Left renal cortex interstitium (tissue), 4 donors: ENCODE data around the gene PADI3. TPM values are rescaled to one million over a fixed set of nuclear protein-coding genes. Genes with fewer than 3 reads are reported as not detected.

ENCODE experiments used
- DNase-seq, 4 donors: peaks; one replicate each; pipeline ENCODE4 v3.0.0-alpha.2; 2013; ENCODE audit warnings: low read depth in 4 of 4, low spot score in 2 of 4, missing footprints in 1 of 4
- polyA plus RNA-seq, 4 donors: library from polyadenylated mRNA; unstranded; fragments of 120-200 nt; gene quantifications; one replicate each; pipeline ENCODE4 v1.2.1, GENCODE V29; 2013; ENCODE audit not compliant: insufficient read length in 4 of 4

The PADI3 gene
- polyA plus RNA-seq, 4 donors = 0.11 to 0.23 (median 0.13) TPM

DNA sequence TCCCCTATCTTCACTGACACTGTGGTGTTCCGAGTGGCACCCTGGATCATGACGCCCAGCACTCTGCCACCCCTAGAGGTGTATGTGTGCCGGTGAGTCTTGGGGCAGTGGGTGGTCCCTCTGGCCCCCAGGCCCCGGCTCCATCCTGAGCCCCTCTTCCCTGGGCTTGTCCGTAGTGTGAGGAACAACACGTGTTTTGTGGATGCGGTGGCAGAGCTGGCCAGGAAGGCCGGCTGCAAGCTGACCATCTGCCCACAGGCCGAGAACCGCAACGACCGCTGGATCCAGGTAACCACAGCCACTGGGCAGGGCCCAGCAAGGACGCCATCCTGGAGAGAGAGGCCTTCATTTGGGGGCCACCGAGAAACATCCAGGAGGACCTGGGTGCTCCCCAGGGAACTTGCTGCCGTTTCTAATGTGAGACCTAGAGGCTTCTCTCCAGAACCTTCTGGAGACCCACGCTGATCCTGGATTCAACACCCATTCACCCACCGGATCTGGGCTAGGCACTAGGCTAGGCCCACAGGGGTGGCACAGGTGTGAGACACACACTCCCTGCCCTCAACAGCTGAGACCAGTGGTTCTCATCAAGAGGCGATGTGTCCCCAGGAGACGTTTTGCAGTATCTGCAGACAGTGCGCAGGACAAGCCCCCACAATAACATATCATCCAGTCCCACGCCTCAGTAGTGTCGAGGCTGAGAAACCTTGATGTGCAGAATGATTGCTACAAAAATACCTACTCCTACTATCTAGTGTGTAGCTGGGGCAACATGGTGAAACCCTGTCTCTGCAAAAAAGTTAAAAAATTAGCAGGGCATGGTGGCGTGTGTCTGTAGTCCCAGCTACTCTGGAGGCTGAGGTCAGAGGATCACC is 22.2 kb downstream of the PADI3 start:
- no peak for DNase-seq

DNA sequence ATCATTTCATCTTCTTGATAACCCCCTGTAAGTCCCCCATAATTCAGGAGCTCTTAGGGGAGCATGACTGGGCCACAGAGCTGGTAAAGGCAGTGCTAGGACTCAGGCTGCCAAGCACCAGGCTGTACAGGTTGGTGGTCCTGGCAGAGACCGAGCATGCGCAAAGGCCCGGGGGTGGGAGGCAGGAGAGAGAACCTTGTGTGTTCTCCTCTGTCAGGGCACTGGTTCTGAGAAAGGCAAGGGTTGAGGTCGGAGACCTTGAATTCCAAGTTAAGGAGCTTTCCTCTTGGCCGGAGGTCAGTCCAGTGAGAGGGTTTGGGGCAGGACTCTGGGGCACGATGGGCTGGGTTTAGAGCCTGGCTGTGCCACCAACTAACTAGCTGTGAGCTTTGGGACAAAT is 23.2 kb downstream of the PADI3 start:
- no peak for DNase-seq

DNA sequence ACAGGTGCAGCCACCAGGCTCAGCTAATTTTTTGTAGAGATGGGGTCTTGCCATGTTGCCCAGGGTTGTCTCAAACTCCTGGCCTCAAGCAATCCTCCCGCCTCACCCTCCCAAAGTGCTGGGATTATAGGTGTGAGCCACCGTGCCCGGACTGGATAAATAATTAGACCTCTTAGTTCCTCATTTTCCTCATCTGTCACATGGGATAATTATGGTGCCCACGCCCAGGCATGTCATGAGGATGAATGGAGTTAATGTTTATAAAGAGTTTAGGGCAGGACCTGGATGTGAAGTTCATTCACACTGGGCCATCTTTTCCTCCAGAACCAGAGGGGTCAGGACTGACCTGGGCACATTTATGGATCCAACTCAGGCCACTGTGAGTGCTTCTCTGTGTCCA is 23.7 kb downstream of the PADI3 start:
- no peak for DNase-seq

DNA sequence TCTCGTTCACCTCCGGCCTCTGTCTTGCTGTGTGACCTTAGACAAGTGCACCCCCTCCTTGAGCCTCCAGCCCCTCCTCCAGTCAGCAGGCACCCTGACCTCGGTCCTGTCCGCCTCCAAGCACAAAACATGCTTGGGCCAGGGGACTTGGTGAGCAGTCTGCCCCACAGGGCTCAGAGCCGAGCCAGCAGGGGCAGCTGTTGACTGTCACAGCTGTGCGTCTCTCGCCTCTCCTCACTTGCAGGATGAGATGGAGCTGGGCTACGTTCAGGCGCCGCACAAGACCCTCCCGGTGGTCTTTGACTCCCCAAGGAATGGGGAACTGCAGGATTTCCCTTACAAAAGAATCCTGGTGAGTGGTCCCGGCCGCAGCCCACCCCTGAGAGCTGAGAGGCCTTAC is 24.2 kb downstream of the PADI3 start:
- no peak for DNase-seq

DNA sequence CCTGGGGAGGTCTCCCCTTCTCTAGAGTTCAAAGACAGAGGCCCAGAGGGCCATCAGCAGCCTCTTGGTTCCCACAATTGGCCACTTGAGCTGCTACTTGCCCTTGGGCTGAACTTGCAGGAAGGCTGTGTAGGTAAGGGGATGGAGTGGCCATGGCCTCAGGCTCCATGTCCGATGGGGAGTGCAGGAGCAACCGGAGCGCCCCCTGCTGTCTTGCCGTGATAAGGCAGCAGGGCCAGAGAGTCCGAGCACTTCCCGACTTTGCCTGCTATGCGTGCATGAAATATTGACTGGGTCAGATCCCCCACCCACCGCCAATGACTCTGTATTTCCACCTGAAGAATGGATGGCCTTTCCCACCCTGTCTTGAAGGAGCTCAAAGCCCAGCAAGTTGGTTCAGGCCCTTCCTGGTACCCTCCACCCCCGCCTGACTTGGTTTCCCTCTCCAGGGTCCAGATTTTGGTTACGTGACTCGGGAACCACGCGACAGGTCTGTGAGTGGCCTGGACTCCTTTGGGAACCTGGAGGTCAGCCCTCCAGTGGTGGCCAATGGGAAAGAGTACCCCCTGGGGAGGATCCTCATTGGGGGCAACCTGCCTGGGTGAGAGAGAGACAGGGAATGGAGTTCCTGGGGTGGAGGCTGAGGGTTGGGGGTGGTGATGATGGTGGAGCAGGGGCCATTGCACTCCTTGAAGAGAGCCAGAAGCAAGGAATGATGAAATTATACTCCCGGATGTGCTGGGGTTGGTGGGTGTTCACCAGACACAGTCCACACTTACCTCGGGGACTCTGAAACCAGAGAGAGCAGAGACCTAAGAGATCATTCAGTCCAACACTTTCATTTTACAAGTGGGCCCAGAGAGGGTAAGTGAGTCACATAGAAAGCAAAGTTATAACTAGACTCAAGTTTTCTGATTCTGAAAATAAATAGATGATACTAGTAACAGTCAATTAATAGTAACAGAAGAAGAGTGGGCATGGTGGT is 25.6 kb downstream of the PADI3 start:
- no peak for DNase-seq

DNA sequence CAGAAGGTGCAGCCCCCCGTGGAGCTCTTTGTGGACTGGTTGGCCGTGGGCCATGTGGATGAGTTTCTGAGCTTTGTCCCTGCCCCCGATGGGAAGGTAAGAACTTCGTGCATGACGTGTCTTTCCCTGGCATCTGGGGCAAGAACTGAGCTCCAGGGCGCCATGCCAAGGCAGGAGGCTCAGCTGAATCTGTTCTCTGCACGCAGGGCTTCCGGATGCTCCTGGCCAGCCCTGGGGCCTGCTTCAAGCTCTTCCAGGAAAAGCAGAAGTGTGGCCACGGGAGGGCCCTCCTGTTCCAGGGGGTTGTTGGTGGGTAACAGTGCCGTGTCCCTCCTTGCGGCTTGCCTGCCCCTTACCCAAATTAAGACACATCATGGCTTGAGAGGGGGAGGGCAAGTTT is 27.7 kb downstream of the PADI3 start:
- no peak for DNase-seq

DNA sequence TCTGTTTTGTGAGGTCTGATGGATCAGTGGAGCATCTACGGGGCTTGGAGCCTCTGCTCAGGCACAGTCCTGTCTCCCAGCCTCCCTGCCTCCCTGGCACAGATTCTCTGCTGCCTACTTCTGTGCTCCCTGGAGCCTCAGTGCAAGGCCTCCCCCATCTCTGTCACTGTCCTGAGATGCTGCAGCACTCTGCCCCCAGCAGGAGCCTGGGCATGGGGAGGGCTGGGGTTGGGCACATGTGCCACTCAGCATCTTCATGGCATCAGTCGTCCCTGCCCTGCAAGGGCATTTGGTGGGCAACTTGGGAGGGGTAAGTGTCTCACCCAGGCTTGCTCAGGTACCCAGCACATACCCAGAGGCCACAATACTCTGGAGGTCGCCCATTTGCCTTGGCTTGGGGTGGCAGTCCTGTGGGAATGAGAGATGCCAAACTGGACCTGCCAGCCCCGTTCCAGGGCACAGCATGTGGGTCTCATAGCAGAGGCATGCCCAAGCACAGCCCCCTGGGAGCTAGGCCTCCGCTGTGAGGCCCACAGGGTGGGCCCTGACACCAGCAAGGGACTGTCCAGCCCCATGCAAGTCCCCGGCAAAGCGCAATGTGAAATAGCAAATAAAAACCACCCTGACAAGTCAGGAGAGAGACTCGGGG is 28.7 kb downstream of the PADI3 start:
- DNase-seq = no peak

DNA sequence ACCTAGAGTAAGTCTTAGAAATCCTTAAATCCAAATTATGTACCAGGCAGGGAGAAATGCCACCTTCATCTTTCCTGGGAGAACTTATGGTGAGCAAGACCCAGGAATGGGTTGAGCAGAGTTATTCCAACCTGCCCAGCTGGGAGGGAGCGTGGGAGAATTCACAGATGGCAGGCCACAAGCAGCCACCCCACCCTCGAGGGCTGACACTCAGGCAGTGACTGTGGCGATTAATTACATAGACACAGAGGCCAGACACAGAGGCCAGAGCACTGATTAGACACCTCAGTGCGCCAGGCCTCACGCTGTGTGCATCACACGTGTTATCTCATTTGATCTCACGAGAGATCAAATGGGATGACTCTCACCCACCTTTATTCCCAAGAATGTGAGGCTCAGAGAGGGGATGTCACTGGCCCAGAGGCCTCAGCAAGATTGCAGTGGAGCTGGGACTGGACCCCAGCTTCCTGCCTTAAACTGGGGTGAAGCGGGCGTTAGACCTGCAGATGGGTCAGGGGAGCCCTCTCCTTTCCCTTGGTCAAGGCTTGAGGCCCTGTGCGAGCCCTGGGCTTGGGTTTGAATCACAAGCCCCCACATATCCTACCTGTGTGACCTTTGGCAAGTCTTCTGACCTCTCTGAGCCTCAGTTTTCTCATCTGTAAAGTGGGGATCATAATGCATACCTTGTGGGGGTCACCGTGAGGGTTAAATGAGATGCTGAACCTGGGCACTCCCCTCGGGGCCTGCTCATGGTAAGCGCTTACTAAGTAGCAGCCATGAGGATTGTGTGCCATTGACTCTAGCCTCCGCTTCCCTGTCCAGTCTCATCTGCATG is 30.3 kb downstream of the PADI3 start:
- no peak for DNase-seq

DNA sequence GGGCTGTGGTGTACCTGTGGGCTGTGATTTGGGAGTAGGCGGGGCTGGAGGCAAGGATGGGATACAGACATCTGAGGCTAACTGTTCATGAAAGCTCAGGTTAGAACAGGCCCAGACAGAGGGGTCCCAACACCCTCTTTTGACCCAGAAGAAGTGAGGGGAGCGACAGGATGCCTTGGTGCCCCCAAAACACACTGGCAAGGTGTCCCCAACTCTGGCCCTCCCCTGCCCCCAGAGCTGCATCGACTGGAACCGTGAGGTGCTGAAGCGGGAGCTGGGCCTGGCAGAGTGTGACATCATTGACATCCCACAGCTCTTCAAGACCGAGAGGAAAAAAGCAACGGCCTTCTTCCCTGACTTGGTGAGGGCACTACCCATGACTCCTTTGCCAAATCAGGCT is 31.5 kb downstream of the PADI3 start:
- no peak for DNase-seq

DNA sequence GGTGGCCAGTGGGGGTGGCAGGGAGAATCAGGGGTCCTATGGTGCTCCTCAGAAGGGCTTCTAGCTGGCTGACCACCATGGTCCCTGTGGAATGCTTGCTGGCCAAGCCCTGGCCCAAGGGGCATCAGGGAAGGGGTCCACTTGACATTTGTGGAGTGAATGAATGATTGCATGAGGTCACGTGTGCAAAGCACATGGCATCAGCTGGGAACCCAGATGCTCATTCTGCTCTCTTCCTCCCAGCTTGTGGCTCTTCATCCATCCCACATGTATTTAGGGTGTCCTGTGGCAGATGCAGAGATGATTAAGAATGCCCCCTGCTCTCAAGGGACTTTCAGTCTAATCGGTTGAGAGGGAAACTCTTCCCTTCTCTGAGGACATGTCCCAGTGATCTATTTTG is 32.0 kb downstream of the PADI3 start:
- DNase-seq = no peak

DNA sequence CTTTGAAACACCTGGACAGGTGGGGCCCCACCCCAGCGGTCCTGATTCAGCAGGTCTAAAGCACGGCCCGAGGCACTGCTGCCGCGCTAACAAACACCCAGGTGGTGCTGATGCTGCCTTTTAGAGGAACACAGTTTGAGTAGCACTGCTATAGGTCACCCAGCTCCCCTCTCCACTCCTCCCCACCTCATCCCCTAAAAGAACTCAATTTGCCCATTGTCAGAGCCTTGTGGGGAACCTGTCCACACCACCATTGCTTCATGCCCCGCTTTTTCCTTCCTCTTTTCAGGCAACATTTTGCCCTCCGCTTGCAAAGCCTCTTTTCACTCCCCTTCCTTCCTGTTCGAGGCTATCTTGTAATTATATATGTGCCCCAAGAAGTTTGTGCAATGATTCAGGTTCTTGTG is 32.9 kb downstream of the PADI3 start:
- DNase-seq = no peak

DNA sequence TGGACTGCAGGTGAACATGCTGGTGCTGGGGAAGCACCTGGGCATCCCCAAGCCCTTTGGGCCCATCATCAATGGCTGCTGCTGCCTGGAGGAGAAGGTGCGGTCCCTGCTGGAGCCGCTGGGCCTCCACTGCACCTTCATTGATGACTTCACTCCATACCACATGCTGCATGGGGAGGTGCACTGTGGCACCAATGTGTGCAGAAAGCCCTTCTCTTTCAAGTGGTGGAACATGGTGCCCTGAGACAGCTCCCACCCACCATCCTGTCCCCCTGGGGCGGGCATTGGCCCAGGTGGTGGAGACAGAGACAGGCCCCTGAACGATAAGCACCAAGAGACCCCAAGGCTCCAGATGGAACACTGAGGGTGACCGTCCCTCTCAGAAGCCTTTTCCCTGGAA is 33.9 kb downstream of the PADI3 start:
- no peak for DNase-seq

DNA sequence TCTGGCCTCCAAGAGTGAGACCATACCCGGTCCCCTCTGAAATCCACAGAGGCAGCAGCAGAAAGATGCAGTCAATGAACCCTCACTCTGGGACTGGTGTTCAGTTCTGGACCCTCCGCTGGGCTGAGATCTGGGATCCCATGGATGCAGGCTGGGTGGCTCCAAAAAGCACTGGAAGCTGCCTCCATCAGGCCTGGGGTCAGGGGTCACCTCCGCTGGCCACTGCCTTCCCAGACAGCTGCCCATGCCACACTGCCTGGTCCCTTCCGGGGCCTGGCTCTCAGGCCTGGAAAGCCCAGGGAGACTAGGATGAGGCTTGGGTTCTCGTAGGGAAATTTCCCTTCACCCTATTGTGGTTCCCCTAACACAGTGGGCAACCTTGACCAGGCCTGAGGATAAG is 37.7 kb downstream of the PADI3 start:
- DNase-seq = no peak

DNA sequence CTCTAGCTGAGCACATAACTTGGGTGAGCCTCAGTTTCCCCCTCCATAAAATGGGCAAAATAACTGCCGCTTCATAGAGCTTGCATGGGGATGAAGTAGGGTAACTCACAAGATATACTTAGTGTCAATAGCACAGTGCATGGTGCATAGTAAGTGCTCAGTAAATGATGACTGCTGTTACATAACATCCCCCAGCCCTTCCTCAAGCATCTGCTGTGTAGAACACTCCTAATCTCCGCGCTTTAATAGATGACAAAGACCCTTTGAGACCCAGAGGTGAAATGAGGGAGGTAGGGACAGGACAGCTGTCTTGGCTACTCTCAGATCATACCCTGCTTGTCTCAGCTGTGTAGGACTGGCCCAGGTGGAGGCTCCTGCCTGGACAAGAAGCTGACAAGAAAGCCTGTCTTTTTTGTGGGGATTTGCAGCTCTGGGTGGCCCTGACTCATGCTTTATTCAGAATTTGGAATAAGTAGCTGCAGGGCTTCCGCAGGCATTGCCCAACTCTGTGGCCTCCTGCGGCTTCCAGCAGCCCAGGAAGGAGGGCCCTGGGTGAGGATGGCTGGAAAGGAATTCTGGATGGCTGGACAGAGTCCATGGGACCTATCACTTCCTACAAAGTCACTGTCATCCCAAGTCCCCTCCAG is 38.4 kb downstream of the PADI3 start:
- DNase-seq = no peak

DNA sequence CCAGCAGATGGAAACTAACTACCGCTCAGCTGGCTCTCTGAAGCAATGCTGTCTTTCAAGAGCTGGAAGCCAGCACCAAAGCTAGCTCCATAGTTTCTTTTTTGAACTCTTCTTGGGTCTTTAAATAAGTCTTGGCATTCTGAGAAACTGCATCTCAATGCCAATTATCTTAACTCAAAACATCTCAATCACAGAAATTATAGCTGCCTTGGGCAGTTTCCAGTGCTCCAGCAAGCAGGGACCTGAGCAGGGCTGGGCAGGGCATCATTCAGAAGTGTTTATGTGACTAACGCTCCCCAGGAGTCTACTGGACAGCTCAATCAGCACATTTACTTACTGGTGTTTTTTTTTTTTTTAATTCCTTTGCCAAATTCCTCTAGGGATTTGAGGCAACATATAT is 40.8 kb downstream of the PADI3 start:
- no peak for DNase-seq

DNA sequence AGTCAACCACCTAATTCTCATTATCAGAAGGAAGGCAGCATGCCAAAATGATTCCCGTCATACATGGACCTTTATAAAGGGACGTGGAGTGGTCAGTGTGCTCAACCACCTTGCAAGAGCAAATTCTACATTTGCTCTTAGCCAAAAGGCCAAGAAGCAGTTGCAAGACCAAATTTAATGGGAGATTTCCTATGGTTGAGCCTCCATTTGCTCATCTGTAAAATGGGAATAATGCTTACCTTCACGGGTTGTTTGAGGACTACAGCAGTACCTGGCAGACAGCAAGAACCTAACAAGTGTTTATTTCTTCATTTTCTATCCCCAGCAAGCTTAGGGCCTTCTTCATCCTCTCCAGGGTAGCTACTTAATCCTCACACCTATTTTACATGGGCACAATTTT is 41.7 kb downstream of the PADI3 start:
- no peak for DNase-seq

DNA sequence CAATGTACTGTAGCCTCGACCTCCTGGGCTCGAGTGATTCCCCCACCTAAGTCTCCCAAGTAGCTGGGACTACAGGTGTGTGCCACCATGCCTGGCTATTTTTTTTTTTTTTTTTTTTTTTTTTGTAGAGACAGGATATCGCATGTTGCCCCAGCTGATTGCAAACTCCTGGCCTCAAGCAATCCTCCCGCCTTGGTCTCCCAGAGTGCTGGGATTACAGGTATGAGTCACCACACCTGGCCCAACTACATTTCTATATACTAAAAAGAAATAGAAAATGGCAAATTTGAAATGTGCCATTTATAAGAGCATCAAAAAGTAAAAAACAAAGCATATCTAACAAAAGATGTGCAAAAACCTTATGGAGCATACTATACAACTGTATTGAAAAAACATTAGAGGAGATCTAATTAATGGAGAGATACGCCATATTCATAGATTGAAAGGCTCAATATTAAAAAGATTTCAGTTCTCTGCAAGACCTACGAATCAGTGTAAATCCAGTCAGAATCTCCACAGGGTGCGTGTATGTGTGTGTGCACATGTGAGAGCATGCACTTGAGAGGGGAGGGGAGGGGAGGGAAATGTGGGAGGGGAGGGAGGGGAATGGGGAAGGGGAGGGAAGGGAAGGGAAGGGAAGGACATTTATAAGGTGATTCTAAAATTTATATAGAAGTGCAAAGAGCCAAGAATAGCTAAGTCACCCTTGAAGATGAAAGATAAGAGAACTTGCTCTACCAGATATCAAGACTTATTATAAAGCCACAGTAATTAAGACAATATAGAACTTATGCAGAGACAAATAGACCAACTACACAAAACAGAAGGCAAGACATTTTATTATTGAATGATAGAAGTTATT is 43.6 kb downstream of the PADI3 start:
- DNase-seq = no peak

DNA sequence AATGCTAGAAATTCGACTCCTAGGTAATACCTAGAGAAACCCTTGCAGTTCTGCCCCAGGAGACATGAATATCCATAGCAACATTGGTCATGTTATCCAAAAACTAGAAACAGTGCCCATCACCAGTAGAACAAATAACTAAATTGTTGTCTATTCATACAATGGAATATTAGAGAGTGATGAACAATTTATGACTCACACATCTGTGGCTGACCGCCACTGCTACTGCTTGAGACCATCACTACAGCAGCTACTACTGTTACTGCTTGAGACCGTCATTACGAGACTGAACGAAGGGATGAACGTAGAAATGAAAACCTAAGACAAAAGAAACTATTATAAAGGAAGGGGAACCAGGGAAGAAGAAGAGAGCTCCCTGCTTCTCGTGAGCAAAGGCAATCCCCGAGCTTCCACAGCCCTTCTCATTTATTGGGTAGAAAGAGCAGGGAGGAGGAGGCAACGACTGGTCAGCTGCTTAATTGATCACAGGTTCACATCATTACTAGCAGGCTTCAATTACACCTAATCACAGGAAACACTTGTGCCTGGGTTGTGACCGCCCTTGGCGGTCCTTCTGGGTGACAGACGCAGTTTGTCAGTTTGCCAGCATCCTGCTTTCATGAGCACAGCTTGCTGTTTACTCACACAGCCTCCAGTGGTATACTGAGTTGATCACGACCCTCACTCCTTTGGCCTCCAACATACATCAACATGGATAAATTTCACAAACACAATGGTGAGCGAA is 45.0 kb downstream of the PADI3 start:
- DNase-seq = no peak
